NCI-H2081 treated with DMSO at 0.1 percent for 48 hours (cell line): ENCODE results near the gene DOCK4.

ENCODE experiments used
- DNase-seq: peaks from one replicate; lab custom pipeline; 2025; lab: John Stamatoyannopoulos, UW

Gene DOCK4

GRCh38 chr7:112188257-112188656 is 17.9 kb downstream of the DOCK4 start:
- no peak for DNase-seq

- no peak for DNase-seq
These were observed 19.9 kb downstream of the DOCK4 start for GRCh38 chr7:112186300-112186699.

GRCh38 chr7:112185005-112185834 is 21.0 kb downstream of the DOCK4 start:
- DNase-seq, result no peak

GRCh38 chr7:112184455-112184854 is 21.7 kb downstream of the DOCK4 start:
- DNase-seq, result no peak

- no peak for DNase-seq
These were observed 22.9 kb downstream of the DOCK4 start for GRCh38 chr7:112183266-112183665.

GRCh38 chr7:112182749-112183148 is 23.4 kb downstream of the DOCK4 start:
- no peak for DNase-seq

DNA sequence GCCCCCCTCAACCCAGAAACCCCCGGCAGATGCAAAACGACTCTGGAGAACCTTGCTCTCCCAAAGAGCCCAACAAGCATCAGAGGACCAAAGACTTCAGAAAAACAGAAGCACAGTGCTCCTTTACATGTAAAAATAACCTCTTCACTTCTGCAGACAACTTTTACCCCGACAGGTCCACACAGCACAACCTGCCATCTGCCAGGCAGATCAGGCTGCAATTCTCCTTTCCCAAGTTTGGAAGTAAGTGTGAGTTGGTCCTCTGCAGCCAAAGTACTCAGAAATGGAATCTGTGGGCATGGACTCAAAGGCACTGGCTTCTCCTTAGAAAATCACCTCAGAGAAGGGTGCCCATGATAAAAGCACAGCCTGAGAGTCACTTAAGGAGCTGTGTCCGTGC is 26.0 kb downstream of the DOCK4 start:
- DNase-seq, result no peak

- no peak for DNase-seq
These were observed 29.3 kb downstream of the DOCK4 start for GRCh38 chr7:112176693-112177415.

- no peak for DNase-seq
These were observed 30.0 kb downstream of the DOCK4 start for GRCh38 chr7:112176241-112176640.

- no peak for DNase-seq
These were observed 32.0 kb downstream of the DOCK4 start for GRCh38 chr7:112174192-112174591.

DNA sequence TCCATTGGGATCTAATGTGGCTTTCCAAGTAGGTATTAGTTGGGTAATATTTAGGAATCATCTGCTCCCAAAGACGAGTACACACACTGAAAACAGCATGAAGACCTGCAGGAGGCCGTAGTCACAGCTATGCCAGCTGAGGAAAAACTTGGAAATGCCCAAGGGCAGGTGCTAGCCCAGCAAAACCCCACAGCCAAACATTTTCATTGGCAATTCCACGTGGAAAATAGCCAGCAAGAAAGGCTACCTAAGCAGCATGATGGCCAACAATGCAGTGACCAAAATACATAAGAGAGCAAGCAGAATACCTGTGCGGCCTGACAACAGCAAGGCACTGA is 32.7 kb downstream of the DOCK4 start:
- DNase-seq, result peak; percentile 41

GRCh38 chr7:112172870-112173567 is 33.2 kb downstream of the DOCK4 start:
- DNase-seq, result peak; percentile 41

GRCh38 chr7:112171673-112172072 is 34.5 kb downstream of the DOCK4 start:
- DNase-seq, result no peak

GRCh38 chr7:112168915-112169314 is 37.3 kb downstream of the DOCK4 start:
- DNase-seq, result no peak

DNA sequence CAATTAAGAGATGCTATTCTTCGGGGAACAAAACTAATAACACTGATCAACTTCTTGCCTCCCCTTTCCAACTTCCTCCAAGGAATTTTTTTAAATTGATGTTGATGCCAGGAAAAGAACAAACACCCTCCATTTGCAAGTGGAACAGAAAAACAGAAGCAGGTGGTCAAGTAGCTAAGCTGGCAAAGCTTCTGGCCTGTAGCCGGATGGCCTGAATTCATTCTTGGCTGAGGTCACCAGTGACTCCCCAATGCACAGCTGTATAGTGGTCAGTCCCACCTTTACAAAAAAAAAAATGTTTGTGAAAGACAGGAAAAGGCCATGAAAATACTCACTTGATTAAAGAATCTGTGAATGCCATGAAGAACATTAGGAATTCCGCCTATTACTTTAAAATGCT is 39.1 kb downstream of the DOCK4 start:
- DNase-seq, result no peak

- DNase-seq, result no peak
These were observed 43.3 kb downstream of the DOCK4 start for GRCh38 chr7:112162784-112163506.

DNA sequence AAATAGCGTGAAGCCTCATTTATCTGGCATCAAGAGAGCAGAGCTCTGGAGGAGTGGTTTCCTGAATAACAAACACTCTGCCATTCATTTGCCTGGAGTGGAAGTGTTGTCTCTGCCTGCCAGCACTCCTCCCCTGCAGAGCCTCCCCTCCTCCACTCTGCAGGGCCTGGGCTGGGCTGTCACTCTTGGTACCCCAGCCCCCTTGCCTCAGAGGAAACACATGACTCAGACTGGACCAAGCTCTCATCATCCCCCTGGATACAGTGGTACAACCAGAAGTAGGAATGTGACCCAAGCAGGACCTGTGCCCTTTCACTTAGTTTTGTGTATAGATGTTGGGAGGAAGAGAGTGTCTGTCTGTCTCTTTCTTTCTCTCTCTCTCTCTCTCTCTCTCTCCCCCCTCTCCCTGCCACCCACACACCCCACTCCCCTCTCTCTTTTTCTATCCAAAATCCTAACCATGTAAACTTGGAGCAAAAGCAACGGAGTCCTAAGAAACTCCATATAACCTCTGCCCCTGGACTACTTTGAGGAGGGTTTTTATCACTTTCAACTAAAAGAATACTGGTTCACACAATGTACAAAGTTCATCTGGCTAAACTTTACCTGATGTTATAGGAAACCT is 43.9 kb downstream of the DOCK4 start:
- peak; percentile 49 for DNase-seq

GRCh38 chr7:112161253-112162141 is 44.7 kb downstream of the DOCK4 start:
- DNase-seq, result no peak

GRCh38 chr7:112160771-112161150 is 45.4 kb downstream of the DOCK4 start:
- no peak for DNase-seq

- no peak for DNase-seq
These were observed 45.9 kb downstream of the DOCK4 start for GRCh38 chr7:112160130-112160770.
